GM10248 (cell line): Measurements from ENCODE around the gene CIC.

Experiments used
- CTCF ChIA-PET: fragments of 300-600 bp; sonication (Branson Sonifier 250); formaldehyde crosslinking; extraction: SDS; loops from one replicate; lab custom pipeline; 2021; ENCODE audit warnings: antibody characterized with exemption; lab: Yijun Ruan, JAX
- POLR2A ChIA-PET: fragments of 350-650 bp; sonication (Branson Sonifier 250); formaldehyde crosslinking; extraction: SDS; loops from one replicate; lab custom pipeline; 2020; ENCODE audit warnings: antibody characterized with exemption; lab: Yijun Ruan, JAX
- DNase-seq: peaks from one replicate; pipeline ENCODE4 v3.0.0; 2012; ENCODE audit errors: extremely low spot score
- TF ChIP-seq, protein P1 (sequence below): IDR thresholded peaks from 2 replicates; pipeline ENCODE4 v1.5.1; 2012; ENCODE audit warnings: mild to moderate bottlenecking, low read depth; ENCODE audit errors: extremely low read depth, missing control alignments, control extremely low read depth

CIC gene

DNA sequence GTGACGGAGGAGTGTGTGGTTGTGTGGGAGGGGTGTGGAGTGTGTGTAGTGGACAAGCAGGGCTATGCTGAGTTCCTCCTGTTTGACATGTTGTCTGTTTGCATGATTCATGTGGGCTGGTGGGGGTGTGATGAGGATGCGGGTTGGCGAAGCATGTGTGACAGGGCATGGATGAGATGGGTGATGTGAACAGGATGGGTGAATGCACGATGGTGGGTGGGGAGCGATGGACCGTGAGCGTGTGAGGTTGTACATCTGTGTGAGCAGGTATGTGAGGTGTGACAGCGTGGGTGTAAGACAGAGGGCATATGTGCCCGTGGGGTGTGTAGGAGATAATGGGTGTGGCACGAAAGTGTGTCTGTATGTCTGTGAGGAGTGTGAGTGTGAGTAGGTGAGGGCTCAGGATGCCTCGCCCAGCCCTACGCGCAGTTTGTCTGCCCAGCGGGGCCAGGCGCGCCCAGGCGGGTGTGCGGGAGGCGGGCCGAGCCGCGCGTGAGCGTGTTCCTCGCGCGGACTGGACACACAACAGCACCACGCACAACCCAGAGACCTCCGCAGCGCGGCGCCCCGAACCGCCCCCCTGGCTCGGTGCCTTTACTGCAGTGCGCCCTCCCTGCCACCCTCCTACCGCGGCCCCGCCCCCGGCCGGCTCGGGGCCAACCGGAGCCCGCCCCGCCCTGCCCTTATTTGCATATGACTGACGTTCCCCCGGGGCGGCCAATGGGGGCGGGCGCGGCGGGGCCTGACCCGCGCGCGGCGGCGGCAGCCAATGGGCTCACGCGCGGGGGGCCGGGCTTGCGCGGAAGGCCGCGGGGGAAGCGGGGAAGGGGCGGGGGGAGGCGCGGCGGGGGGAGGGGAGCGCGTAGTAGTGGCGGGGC lies 14.4 kb downstream of the CIC start:
- POLR2A ChIA-PET, result interaction anchor here (0.5 to 0.6 kb wide), 2 partner anchors 35 to 181 kb away, joined by 3 to 8 read pairs; no protein-coding TSS in a partner anchor
- peak; percentile 95 for DNase-seq
- CTCF ChIA-PET, result interaction anchor here (2.5 to 8.0 kb wide), 2 partner anchors 12 to 38 kb away, joined by 11 to 87 read pairs; partner anchors contain the start of gene GSK3A
- TF ChIP-seq, protein P1, sequence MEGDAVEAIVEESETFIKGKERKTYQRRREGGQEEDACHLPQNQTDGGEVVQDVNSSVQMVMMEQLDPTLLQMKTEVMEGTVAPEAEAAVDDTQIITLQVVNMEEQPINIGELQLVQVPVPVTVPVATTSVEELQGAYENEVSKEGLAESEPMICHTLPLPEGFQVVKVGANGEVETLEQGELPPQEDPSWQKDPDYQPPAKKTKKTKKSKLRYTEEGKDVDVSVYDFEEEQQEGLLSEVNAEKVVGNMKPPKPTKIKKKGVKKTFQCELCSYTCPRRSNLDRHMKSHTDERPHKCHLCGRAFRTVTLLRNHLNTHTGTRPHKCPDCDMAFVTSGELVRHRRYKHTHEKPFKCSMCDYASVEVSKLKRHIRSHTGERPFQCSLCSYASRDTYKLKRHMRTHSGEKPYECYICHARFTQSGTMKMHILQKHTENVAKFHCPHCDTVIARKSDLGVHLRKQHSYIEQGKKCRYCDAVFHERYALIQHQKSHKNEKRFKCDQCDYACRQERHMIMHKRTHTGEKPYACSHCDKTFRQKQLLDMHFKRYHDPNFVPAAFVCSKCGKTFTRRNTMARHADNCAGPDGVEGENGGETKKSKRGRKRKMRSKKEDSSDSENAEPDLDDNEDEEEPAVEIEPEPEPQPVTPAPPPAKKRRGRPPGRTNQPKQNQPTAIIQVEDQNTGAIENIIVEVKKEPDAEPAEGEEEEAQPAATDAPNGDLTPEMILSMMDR, result no peak

DNA sequence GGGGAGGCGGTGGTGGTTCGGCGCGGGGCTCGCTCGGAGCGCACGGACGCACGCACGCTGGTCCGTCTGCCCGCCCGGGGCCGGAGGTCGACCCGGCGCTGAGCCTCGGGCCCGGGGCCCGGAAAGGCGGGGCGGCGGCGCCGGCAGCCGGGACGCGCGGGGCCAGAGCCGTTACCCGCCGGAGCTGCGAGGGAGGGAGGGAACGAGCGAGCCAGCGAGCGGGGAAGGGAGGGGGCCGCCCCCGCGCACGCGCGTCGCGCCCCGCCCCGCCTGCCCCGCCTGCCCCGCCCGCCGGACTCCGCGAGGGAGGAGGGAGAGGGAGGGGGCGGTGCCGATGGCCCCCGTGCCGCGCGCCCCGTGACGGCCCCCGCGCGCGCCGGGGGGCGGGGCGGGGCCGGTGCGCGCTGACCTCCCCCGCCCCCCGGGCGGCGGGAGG lies 15.0 kb downstream of the CIC start:
- TF ChIP-seq, protein P1, result no peak
- ChIA-PET POLR2A (interaction anchor here (0.6 kb wide), 1 partner anchor 180 kb away, joined by 3 read pairs; no protein-coding TSS in a partner anchor), CTCF (interaction anchor here (0.7 to 1.2 kb wide), 2 partner anchors 12 to 44 kb away, joined by 3 to 5 read pairs; no protein-coding TSS in a partner anchor)
- DNase-seq, result peak; percentile 93

DNA sequence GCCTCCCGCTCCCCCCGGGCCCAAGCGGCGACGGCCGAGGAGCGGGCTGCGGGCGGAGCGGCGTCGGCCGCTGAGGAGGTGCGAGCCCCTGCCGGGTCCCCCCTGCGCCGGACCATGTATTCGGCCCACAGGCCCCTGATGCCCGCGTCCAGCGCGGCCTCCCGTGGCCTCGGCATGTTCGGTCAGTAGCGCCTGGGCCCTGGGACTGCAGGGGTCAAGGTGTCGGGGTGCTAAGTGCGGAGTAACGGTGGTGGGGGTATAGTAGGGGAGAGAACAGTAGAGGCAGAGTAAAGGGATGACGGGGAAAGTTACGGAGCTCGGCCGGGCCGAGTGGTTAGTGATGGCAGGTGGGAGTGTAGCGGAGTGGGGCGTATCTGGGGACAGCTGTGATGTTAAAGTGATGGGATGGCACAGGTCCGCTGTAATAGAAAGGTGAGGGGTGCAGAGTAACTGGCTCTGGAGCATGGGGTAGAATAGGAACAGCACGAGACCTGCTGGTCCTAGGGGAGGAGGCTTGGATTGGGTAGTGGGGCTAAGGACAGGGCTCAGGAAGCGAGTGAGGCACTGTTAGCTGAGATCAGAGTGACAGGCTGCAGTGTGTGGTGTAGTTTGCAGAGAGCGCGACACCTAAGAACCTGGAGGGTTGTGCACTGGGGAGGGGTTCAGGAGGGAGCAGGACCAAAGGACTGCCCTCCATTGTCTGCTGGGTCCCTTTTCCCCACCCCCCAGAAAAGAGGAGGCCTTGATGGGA lies 15.7 kb downstream of the CIC start:
- TF ChIP-seq, protein P1, result no peak
- no peak for DNase-seq
- POLR2A ChIA-PET, result no interaction called here
- CTCF ChIA-PET, result interaction anchor here (0.7 to 4.7 kb wide), 5 partner anchors 12 to 176 kb away, joined by 3 to 20 read pairs (median 5); partner anchors contain the start of gene GSK3A

DNA sequence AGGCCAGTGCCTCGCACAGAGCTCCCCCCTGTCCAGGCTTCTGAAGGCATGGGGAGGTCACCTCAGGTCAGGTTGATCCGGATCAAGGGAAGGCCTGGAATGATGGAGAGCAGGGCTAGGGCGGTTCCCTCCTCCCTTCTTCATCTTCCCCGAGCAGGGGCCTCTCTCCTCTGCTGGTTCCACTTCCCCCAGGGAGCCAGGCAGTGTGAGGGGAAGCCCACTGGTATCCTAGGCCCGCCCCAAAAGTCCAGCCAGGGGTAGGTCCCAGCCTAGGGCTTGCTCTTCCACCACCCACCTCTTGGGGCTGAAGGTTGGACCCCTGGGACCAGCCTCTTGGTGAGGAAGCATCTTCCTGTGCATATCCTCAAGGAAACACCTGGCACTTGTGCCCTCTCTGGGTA lies 16.5 kb downstream of the CIC start:
- ChIA-PET POLR2A (no interaction called here), CTCF (interaction anchor here (0.8 to 4.7 kb wide), 4 partner anchors 12 to 177 kb away, joined by 3 to 20 read pairs (median 6); partner anchors contain the start of gene GSK3A)
- TF ChIP-seq, protein P1, result no peak
- DNase-seq, result no peak

DNA sequence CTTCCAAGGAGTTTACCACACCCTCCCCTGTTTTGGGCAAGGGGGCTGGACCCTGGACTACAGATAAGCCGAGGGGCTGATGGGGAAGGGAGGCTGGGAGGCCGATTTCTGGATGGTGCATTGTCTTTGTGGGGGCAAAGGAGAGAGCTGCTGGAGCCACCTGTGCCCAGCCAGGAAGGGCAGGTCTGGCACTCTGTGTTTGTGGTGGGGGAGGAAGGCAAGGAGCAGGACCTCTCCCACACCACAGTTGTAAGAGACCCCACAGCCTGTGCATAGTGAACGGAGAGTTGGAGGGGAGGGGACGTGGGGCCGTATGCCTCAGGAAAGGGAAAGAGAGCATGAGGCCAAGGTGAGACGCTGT lies 16.9 kb downstream of the CIC start:
- DNase-seq, result no peak
- ChIA-PET POLR2A (no interaction called here), CTCF (interaction anchor here (1.3 to 4.7 kb wide), 2 partner anchors 11 to 178 kb away, joined by 7 to 20 read pairs; no protein-coding TSS in a partner anchor)
- TF ChIP-seq, protein P1, result no peak
